Peyer's patch (tissue), 4 donors: ENCODE measurements around the gene PTGDR. TPM values are rescaled to one million over a fixed set of nuclear protein-coding genes. Genes with fewer than 3 reads are reported as not detected.
A peak's percentile ranks its signal among the peaks of the same experiment; 100 is the strongest.

ENCODE experiments used
- DNase-seq, 3 donors: peaks; one replicate each; pipeline ENCODE4 v3.0.0-alpha.2; 2017 to 2019
- H3K27ac ChIP-seq, 4 donors: fragments of 200-600 bp; sonication (generic); one replicate each; pipeline ENCODE4 v1.5.1; 2016 to 2019
- H3K27me3 ChIP-seq, 2 donors: fragments of 200-600 bp; sonication (generic); one replicate each; pipeline ENCODE4 v1.5.1; 2019
- H3K36me3 ChIP-seq, 3 donors: fragments of 200-600 bp; sonication (generic); one replicate each; pipeline ENCODE4 v1.5.1; 2016 to 2019
- H3K4me1 ChIP-seq, 4 donors: fragments of 200-600 bp; sonication (generic); one replicate each; pipeline ENCODE4 v1.5.1; 2016 to 2019
- H3K4me3 ChIP-seq, 4 donors: fragments of 200-600 bp; sonication (generic); 1 replicate in 3 of 4; 2 replicates in 1 of 4; pipeline ENCODE4 v1.5.1; 2016 to 2019; ENCODE audit warnings: mild to moderate bottlenecking in 1 of 4
- H3K9me3 ChIP-seq, 4 donors: fragments of 200-600 bp; sonication (generic); one replicate each; pipeline ENCODE4 v1.5.1; 2016 to 2019; ENCODE audit warnings: mild to moderate bottlenecking in 1 of 4
- CTCF ChIP-seq, 6 experiments: fragments of 450-650 bp in 4 of 6; fragments of 200-600 bp in 2 of 6; sonication (generic) in 1 of 6; IDR thresholded peaks; one replicate each; pipeline ENCODE4 v1.5.1; 2017 to 2019; ENCODE audit warnings: antibody characterized with exemption in 6 of 6, mild to moderate bottlenecking in 3 of 6, moderate library complexity in 1 of 6
- POLR2A ChIP-seq, 2 donors: fragments of 450-650 bp; IDR thresholded peaks; one replicate each; pipeline ENCODE4 v1.5.1; 2017; ENCODE audit warnings: antibody characterized with exemption in 2 of 2, mild to moderate bottlenecking in 2 of 2, moderate library complexity in 2 of 2
- total RNA-seq, 4 donors: library from RNA; depleted of rRNA; stranded (reverse); fragments of >200 nt; gene quantifications; one replicate each; pipeline ENCODE4 v1.1.0, GENCODE V29; 2016

PTGDR gene, protein sequence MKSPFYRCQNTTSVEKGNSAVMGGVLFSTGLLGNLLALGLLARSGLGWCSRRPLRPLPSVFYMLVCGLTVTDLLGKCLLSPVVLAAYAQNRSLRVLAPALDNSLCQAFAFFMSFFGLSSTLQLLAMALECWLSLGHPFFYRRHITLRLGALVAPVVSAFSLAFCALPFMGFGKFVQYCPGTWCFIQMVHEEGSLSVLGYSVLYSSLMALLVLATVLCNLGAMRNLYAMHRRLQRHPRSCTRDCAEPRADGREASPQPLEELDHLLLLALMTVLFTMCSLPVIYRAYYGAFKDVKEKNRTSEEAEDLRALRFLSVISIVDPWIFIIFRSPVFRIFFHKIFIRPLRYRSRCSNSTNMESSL
- 1 to 10 TPM in 3 of 4 donors, not detected in 1; 1.4 to 3.8 (median 1.4) TPM for total RNA-seq

DNA sequence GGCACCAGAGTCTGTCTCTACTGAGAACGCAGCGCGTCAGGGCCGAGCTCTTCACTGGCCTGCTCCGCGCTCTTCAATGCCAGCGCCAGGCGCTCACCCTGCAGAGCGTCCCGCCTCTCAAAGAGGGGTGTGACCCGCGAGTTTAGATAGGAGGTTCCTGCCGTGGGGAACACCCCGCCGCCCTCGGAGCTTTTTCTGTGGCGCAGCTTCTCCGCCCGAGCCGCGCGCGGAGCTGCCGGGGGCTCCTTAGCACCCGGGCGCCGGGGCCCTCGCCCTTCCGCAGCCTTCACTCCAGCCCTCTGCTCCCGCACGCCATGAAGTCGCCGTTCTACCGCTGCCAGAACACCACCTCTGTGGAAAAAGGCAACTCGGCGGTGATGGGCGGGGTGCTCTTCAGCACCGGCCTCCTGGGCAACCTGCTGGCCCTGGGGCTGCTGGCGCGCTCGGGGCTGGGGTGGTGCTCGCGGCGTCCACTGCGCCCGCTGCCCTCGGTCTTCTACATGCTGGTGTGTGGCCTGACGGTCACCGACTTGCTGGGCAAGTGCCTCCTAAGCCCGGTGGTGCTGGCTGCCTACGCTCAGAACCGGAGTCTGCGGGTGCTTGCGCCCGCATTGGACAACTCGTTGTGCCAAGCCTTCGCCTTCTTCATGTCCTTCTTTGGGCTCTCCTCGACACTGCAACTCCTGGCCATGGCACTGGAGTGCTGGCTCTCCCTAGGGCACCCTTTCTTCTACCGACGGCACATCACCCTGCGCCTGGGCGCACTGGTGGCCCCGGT lies at the start of gene PTGDR:
Gene PTGDR (plus strand): TSS at position 198 of the 778 bp plus-strand sequence. CDS start 117 bp downstream, at position 315.
- Histone ChIP-seq H3K9me3 (no peaks in the 10 kb centered on the region), H3K4me1 (peaks cover 0 to 26% (median 5%) of the 10 kb centered on the region in 4 donors), H3K4me3 (peak within 1 kb of the TSS; percentile 38 to 64 (median 48)), H3K36me3 (no peaks in the 10 kb centered on the region), H3K27me3 (no peaks in the 10 kb centered on the region), H3K27ac (peak within 1 kb of the TSS in 2 of 4 donors; percentile 31 to 38)
- TF ChIP-seq CTCF (IDR thresholded peaks at IDR 0.05), result no peak
- no peak for TF ChIP-seq POLR2A (IDR thresholded peaks at IDR 0.05)
- DNase-seq, result peak in 2 of 3 donors; percentile 59 to 67

GRCh38 chr14:52219488-52220084 lies 47.9 kb upstream of the PTGDR start:
- no peak overlapping the region for H3K4me3 ChIP-seq
- H3K4me1 ChIP-seq, result no peaks in the 10 kb centered on the region
- TF ChIP-seq POLR2A (IDR thresholded peaks at IDR 0.05), result no peak
- no peak for TF ChIP-seq CTCF (IDR thresholded peaks at IDR 0.05)
- DNase-seq, result no peak
- no peaks in the 10 kb centered on the region for H3K9me3 ChIP-seq
- no peaks in the 10 kb centered on the region for H3K36me3 ChIP-seq
- H3K27ac ChIP-seq, result no peak overlapping the region
- H3K27me3 ChIP-seq, result no peaks in the 10 kb centered on the region

GRCh38 chr14:52220924-52221811 lies 46.3 kb upstream of the PTGDR start:
- Histone ChIP-seq H3K9me3 (no peaks in the 10 kb centered on the region), H3K36me3 (no peaks in the 10 kb centered on the region), H3K27ac (no peak overlapping the region), H3K4me1 (no peaks in the 10 kb centered on the region), H3K27me3 (no peaks in the 10 kb centered on the region), H3K4me3 (peak overlapping the region; percentile 4 to 41 (median 24))
- no peak for TF ChIP-seq POLR2A (IDR thresholded peaks at IDR 0.05)
- DNase-seq, result no peak

DNA sequence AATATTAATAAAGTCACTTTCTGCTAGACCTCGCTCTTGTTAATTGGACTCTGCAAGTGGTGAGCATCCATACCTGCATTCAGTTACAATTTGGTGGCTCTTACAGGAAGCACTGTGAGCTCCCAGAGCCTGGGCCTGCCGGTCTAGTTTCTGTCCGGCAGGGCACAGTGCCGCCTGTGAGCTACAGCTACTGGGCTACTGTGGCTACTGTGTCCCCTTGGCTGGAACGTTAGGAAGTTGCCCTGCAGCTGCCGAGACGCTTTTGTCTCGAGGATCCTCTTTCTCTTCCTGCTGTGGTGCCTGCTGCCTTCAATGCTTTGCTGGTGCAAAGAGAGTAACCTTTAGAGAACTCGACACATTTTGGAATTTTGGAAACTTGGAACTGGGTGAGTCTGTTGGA lies 44.6 kb upstream of the PTGDR start:
- Histone ChIP-seq H3K27me3 (no peaks in the 10 kb centered on the region), H3K36me3 (no peaks in the 10 kb centered on the region), H3K27ac (no peak overlapping the region), H3K4me3 (no peak overlapping the region), H3K9me3 (no peaks in the 10 kb centered on the region), H3K4me1 (no peaks in the 10 kb centered on the region)
- DNase-seq, result no peak
- TF ChIP-seq CTCF (IDR thresholded peaks at IDR 0.05) (no peak), POLR2A (IDR thresholded peaks at IDR 0.05) (no peak)

GRCh38 chr14:52227619-52228222 lies 39.8 kb upstream of the PTGDR start:
- Histone ChIP-seq H3K27ac (peak overlapping the region in 1 of 4 donors; percentile 14), H3K36me3 (no peaks in the 10 kb centered on the region), H3K27me3 (no peaks in the 10 kb centered on the region), H3K4me3 (no peak overlapping the region), H3K9me3 (no peaks in the 10 kb centered on the region), H3K4me1 (no peaks in the 10 kb centered on the region)
- no peak for DNase-seq
- TF ChIP-seq CTCF (IDR thresholded peaks at IDR 0.05) (no peak), POLR2A (IDR thresholded peaks at IDR 0.05) (no peak)
